SU-DHL-6 (cell line): ENCODE results near the gene TLR9.

Source experiments
- H2AFZ ChIP-seq: fragments of 200-600 bp; sonication (generic); 2 replicates; pipeline ENCODE4 v1.6.1; 2014; ENCODE audit warnings: low read depth, mild to moderate bottlenecking, moderate library complexity, mixed read lengths, antibody characterized with exemption, low read length; ENCODE audit not compliant: severe bottlenecking
- H3F3A ChIP-seq: fragments of 200-600 bp; shearing (Covaris generic); 2 replicates; pipeline ENCODE4 v1.6.0; 2016; ENCODE audit warnings: antibody characterized with exemption, mild to moderate bottlenecking; ENCODE audit not compliant: insufficient read depth
- H3K27ac ChIP-seq: fragments of 200-600 bp; sonication (generic); 2 replicates; pipeline ENCODE4 v1.5.1; 2016; ENCODE audit warnings: low read depth, mild to moderate bottlenecking, low read length, moderate library complexity, mixed read lengths
- H3K27me3 ChIP-seq: fragments of 200-600 bp; sonication (generic), shearing (Covaris generic); 2 replicates; pipeline ENCODE4 v1.6.0; 2014; ENCODE audit warnings: mild to moderate bottlenecking, low read length
- H3K36me3 ChIP-seq: fragments of 200-600 bp; sonication (generic); 2 replicates; pipeline ENCODE4 v1.6.1; 2014; ENCODE audit warnings: mild to moderate bottlenecking, low read length, mixed read lengths
- H3K4me2 ChIP-seq: fragments of 300-600, 200-600 bp; shearing (Covaris generic), sonication (generic); 2 replicates; pipeline ENCODE4 v1.6.0; 2014; ENCODE audit warnings: low read length, low read depth, mild to moderate bottlenecking; ENCODE audit not compliant: poor library complexity, severe bottlenecking
- H3K4me3 ChIP-seq: fragments of 200-600 bp; sonication (generic); 2 replicates; pipeline ENCODE4 v1.5.1; 2014; ENCODE audit warnings: antibody characterized with exemption, low read length, mild to moderate bottlenecking, mixed read lengths; ENCODE audit not compliant: insufficient read depth, poor library complexity, severe bottlenecking
- H3K79me2 ChIP-seq: fragments of 200-600 bp; sonication (generic); 2 replicates; pipeline ENCODE4 v1.6.1; 2014; ENCODE audit warnings: mild to moderate bottlenecking, low read length, moderate library complexity; ENCODE audit not compliant: insufficient read depth
- H3K9ac ChIP-seq: fragments of 200-600 bp; sonication (generic); 2 replicates; pipeline ENCODE4 v1.7.0; 2014; ENCODE audit warnings: mild to moderate bottlenecking, low read length
- H3K9me2 ChIP-seq: fragments of 200-600 bp; sonication (generic); replicated peaks from 2 replicates; pipeline ENCODE4 v1.6.1; 2014; ENCODE audit warnings: low read length; ENCODE audit not compliant: insufficient read depth
- H3K9me3 ChIP-seq: fragments of 200-600 bp; sonication (generic); 2 replicates; pipeline ENCODE4 v1.6.1; 2014; ENCODE audit warnings: low read length, mixed read lengths; ENCODE audit not compliant: insufficient read depth
- H4K20me1 ChIP-seq: fragments of 200-600 bp; sonication (generic); 2 replicates; pipeline ENCODE4 v1.6.1; 2014; ENCODE audit warnings: low read depth, mild to moderate bottlenecking, antibody characterized with exemption, low read length, moderate library complexity, mixed read lengths
- CTCF ChIP-seq: fragments of 200-600 bp; sonication (generic); IDR thresholded peaks from one replicate; pipeline ENCODE4 v1.5.1; 2017; ENCODE audit warnings: antibody characterized with exemption, mild to moderate bottlenecking, low read length, moderate library complexity; ENCODE audit not compliant: insufficient read depth, poor library complexity, severe bottlenecking
- EZH2phosphoT487 ChIP-seq: fragments of 200-600 bp; sonication (generic), shearing (Covaris generic); conservative IDR thresholded peaks from 2 replicates; pipeline ENCODE4 v1.6.1; 2018; ENCODE audit warnings: mild to moderate bottlenecking, antibody characterized with exemption, low read length, moderate library complexity, mixed read lengths

The TLR9 gene

GRCh38 chr3:52240886-52241370 is 15.5 kb upstream of the TLR9 start:
- TF ChIP-seq EZH2phosphoT487 (no peak), CTCF (no peak)
- peaks cover 23% of the 10 kb centered on the region; the same call in 1 of the 2 replicates for H3K79me2 ChIP-seq
- H3K4me2 ChIP-seq = no peak overlapping the region
- no peaks in the 10 kb centered on the region for H3K36me3 ChIP-seq
- no peaks in the 10 kb centered on the region for H3F3A ChIP-seq
- H3K9me2 ChIP-seq = no peaks in the 10 kb centered on the region
- H4K20me1 ChIP-seq = no peaks in the 10 kb centered on the region
- no peaks in the 10 kb centered on the region for H3K9me3 ChIP-seq
- H3K4me3 ChIP-seq = no peak overlapping the region
- no peaks in the 10 kb centered on the region for H3K27me3 ChIP-seq
- H2AFZ ChIP-seq = no peak overlapping the region
- 0 out of 2 replicates have a peak overlapping the region, but pooled peaks have one; percentile 7 for H3K27ac ChIP-seq
- no peak overlapping the region for H3K9ac ChIP-seq

GRCh38 chr3:52240059-52240885 is 14.8 kb upstream of the TLR9 start:
- H2AFZ ChIP-seq = no peak overlapping the region
- H3K36me3 ChIP-seq = no peaks in the 10 kb centered on the region
- H3K9me3 ChIP-seq = no peaks in the 10 kb centered on the region
- no peaks in the 10 kb centered on the region for H3K27me3 ChIP-seq
- no peaks in the 10 kb centered on the region for H4K20me1 ChIP-seq
- no peaks in the 10 kb centered on the region for H3K9me2 ChIP-seq
- peaks cover 23% of the 10 kb centered on the region; the same call in 1 of the 2 replicates for H3K79me2 ChIP-seq
- TF ChIP-seq EZH2phosphoT487 (no peak), CTCF (no peak)
- H3K9ac ChIP-seq = peak overlapping the region; percentile 89
- no peaks in the 10 kb centered on the region for H3F3A ChIP-seq
- peak overlapping the region; percentile 58 for H3K4me2 ChIP-seq
- H3K27ac ChIP-seq = peak overlapping the region; percentile 7; the same call in 1 of the 2 replicates
- H3K4me3 ChIP-seq = peak overlapping the region; percentile 73

GRCh38 chr3:52238761-52239701 is 13.6 kb upstream of the TLR9 start, which contains the start of gene TWF2:
Gene TWF2, minus strand, starts transcription at chr3:52239158. Its CDS starts 142 bp downstream, at chr3:52239016.
- H3K4me2 ChIP-seq = peak within 1 kb of the TSS; percentile 58
- H3K79me2 ChIP-seq = peaks cover 23% of the 10 kb centered on the region; the same call in 1 of the 2 replicates
- TF ChIP-seq CTCF (peak; percentile 53), EZH2phosphoT487 (no peak)

More at GRCh38 chr3:52238761-52239701, 13.6 kb upstream of the TLR9 start, which contains the start of gene TWF2:
- no peaks in the 10 kb centered on the region for H3K36me3 ChIP-seq
- H3K9me2 ChIP-seq = no peaks in the 10 kb centered on the region
- no peaks in the 10 kb centered on the region for H3K27me3 ChIP-seq
- no peaks in the 10 kb centered on the region for H3F3A ChIP-seq
- H3K9me3 ChIP-seq = no peaks in the 10 kb centered on the region
- peak within 1 kb of the TSS; percentile 95 for H2AFZ ChIP-seq
- peak within 1 kb of the TSS; percentile 73 for H3K4me3 ChIP-seq
- peak within 1 kb of the TSS; percentile 89 for H3K9ac ChIP-seq
- H3K27ac ChIP-seq = peak within 1 kb of the TSS; percentile 51
- no peaks in the 10 kb centered on the region for H4K20me1 ChIP-seq
